GM18520 (cell line): Measurements from ENCODE around the gene DLL1.

Experiments used
- ATAC-seq: cut with Tn5 transposase; IDR thresholded peaks from one replicate; pipeline ENCODE4 v1.9.1; 2021; ENCODE audit not compliant: unreplicated experiment

Gene DLL1

DNA sequence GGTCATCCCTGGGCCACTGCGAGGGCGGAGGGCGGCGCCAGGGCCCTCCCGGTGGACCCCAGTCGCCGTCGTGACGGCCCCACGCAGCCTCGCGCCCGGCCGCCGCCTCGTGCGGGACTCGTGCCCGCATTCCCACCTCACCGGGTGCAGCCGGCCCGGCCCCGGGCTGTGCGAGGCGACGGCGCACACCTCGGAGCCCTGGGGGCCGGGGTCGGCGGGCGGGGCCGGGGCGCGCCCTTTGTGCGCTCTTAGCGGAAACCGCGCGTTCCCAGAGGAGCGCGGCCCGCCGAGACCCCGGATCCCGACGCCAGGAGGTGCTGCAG lies 5.5 kb upstream of the DLL1 start:
- ATAC-seq: no peak

DNA sequence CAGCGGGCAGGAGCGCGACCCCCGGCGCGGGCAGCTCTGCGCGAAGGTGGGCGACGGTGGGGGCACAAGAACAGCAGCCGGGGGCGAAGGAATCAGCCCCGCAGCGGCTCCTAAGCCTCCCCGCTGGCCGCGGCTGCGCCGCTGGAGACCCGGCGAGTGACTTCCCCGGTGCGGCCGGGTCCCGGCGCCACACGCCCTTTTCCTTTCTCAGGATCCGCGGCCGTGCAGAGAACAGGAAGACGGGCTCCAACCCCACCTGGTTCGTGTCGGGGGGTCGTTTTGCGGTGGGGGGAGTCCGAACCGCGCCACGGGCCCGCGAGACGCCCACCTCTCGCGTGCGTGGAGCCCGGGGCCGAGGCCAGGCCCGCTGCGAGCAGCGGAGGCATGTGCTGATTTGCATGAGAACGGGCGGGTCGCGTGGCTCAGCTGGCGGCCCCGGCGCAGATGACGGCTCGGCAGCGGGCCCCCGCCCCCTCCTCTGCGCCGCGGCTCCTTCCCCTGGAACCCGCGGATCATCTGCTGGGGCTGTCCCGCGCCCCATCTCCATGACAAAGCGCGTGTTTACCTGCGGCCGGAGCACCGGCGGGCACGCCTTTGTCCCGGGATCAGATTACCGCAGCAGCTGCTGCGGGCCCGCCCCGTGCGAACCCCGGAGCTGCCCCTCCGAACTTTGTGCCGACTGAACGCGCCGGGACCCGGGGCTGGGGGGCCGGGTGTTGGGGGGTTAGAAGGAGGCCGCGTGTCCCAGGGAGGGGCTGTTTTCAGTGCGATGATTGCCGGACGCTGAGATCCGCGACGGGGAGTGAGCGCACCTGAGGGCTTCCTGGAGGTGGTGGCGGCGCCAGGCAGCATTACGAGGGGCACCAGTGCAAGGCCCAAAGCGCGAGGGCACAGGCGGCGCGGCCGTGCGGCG lies 4.9 kb upstream of the DLL1 start:
- ATAC-seq: no peak

DNA sequence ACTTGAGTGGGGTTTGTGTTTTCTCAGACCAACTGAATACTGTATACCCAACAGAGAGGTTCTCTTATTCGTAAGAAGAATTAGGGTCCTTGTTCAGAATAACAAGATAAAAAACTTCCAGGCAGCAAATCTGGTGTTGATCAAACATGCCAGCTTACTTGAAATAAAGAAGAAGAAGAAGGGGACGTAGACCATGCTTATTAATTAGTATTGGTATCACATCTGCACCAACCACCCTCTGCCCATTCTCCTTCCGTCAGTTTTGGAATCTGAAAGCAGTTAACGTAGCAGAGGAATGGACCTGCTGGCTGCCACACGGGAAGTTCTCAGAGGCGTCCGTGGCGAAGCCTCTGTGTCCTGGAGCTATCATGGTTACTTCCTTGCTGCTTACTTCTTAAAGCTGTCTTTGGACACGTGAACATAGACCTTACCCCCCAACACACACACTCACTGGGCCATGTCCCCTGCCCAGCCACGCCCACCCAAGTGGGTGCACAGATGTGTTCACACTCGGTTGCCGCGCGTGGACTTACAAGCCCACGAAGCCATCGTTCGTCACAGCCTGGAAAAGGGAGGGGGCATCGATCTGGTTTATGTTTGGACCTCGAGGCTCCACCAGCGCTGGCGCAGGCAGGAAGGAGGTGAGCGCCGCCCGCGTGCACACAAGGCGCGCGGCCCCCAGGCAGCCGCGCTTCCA lies 4.1 kb upstream of the DLL1 start:
- no peak for ATAC-seq

DNA sequence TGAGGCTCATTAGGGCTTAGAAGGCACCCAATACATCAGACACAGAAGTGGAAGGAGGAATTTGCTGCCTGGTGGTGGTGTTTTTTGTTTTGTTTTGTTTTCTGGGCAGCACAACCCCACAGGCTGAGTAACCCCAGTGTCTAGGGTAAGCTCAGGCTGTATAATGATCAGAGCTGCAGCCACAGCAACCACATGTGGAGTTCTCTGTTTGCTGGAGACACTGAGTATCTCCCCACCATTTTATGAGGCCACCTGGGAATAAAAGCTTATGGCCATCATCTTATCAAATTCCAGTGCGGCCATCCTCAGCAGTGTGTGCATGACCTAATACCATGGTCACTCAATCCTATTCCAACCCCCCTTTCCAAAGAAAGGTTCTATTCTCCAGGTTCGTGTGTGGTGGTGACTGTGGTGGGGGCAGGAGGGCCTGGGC lies 3.4 kb upstream of the DLL1 start:
- ATAC-seq: no peak

DNA sequence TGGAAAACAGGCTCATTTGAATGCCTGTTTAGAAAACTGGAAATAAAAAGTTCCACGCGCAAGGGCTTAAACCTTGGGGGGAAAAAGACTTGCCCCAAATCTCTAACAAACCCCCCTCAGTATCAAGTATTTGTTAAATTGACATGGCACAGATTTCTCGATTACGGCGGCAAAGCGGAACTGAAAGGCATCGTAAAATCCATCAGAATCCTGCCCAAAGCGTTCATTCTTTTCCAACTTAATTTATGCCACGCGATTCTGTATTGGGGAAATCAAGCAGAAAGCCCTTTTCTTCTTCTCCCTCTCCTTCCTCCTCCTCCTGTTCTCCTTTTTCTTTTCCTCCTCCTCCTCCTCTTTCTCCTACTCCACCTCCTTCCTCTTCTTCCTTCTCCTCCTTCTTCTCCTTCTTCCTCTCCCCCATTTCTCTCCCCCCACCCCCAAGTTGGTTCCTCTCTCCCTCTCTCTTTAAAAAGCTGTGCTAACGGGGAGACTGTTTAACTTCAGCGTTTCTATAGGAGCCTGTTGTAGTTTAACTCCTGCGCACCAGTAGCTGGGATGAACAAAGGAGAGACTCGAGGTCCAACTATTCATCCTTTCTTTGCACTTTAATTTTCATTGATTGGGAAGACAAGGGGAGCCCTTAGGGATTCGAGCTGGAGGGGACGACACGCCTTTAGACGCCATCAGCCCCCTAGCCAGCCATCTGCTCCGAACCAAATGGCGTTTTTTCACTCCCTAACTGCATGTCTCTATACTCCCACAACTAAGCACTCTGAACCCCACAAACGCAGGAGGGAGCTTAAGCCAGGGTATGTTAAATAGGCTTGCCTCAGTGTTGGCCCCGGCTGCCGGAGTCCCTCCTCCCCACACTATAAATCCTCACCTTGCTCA lies 2.7 kb upstream of the DLL1 start:
- no peak for ATAC-seq

DNA sequence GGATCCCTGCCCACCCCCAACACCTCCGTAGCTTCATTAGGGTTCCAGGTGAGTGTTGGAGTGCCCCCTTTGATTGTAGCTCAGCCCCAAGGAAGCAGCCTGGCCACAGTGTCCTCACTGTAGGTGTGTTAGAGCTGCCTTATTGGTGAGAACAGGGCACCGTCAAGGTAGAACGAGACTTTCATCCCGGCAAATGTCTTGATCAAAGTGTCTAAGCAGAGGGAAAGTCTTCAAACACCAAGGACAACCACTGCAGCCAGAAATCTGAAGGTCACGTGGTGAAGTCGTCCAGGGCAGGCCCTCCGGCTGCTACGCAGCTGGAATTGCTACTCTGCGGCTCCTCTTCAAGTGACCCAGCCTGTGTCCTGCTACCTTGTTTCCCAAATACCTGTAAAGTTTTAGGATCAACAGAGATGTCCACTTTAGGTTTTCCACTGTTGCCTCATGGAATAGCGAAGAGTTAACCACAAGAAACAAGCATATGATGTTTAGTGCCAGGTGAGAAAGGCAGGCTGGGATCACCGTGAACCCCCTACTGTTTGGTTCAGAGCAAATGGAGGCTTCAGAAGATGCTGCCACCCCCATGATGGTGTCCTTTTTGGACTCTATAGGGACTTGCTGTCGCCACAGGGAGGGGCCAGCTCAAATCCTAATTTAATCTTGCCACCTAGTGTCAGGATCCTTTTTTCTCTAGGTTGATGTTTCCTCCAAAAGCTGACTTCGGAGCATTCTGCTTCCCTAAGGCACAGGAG lies 1.7 kb upstream of the DLL1 start:
- ATAC-seq: no peak

DNA sequence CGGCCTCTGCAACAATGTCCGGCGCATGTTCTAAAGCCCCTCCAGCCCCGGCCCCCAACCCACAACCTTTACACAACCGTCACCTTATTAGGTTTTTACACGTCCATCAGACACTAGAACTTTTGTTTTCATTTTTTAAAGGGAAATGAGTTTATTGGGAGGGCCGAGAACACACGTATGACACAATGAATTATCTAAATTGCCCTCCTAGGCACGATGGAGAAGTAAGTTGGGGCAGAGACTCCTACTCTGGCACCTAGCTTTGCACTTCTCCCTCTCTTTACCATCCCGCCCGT lies 1.2 kb upstream of the DLL1 start:
- ATAC-seq: no peak

DNA sequence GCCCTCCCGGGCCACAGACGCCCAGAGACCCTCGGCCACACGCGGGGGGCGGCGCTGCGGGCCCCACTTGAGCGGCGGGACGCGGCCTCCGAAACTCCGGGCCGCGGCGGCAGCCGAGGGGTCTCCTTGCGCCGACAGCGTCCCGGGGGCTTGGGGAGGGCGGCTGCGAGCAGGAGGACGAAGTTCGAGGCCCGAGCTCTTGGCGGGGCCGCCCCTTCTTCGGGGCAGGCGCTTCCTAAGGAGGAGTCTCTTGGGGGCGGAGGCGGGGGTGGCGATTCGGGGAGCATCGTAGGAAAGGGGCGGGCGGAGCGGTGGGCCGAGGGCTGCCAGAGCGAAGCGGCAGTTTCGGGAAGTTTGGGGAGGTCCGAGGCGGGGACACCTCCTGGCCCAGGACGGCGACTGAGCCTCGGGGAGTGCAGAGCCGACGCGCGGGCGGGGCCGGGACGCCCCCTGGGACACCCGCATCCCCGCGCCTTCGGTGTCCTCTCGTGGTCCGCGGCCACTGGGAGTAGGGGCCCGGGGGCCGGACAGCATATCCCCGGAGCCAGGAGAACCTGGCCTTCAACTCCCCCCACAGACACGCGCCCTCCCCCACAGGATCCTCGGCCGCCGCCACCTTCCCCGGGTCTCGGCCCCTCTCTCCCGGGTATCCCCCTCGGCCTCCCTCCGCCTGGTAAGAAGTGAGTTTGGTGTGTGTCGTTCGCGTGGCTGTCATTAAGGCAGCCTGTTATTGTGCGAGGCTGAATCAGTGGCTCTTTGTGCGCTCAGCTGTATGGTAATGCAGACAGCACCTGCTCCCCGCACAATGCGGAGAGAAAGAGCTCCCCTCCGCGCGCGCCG lies 613 bp upstream of the DLL1 start:
- ATAC-seq: no peak

DNA sequence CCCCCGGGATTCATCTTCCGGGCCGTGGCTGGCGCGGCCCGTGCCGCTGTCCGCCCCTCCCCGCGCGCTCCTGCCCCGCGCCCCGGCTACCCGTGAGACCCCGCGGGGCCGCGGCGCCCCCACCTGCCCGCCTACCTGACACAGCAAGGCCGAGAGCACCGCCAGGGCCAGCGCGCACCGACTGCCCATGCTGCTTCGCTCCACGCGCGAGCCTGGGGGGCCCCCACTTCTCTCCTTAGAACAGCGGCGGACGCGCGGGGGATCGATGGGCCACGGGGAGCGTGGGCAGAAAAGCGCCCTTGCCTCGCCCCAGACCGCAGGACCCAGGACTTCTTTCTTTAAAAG lies 955 bp downstream of the DLL1 start:
- ATAC-seq: no peak

DNA sequence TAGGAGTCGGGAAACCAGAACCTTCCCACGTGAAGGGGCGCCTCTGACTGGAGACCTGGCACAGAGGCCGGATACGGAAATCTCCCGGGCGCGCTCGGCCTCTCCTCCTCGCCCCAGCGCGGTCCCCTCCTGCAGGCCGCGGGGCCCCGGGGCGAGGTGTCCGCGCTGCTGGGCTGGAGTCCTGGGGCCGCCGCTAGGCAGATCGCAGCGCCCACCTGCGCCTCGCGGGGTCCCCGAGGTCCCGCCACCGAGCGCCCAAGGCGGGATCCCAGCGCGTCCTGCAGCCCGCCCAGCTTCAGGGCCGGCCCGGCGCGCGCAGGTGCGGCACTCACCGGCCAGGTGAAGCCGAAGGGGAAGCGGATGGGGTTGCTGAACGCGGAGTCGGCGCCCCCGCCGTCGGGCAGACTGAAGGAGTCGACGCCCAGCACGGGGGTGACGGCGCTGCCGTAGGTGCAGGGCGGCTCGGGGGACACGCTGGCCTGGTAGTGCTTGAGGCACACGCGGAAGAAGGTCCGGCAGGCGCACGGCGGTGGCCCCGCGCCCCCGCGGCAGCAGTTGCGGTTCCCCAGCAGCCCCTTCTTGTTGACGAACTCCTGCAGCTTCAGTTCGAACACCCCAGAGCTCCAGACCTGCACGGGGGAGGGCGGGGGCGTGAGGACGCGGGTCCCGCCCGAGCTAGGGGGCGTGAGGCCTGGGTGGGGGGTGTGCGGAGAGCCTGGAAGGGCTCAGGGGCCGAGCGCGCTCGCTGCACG lies 1.5 kb downstream of the DLL1 start:
- no peak for ATAC-seq

DNA sequence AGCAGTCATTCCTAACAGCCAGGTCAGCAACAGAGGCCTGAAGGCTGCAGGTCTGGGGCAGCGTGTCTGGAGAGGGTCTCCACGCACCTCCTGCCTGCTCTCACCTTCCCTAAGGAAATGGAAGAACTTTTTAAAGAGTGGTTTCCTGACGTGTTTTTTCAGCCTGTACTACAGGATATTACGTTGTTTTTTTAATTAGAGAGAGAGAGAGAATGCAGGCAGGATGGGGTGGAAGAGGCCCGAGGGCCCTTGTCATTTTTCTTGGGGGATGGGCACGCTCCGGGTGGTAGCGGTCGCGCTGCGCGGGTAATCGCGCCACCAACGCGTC lies 2.1 kb downstream of the DLL1 start:
- ATAC-seq: no peak

DNA sequence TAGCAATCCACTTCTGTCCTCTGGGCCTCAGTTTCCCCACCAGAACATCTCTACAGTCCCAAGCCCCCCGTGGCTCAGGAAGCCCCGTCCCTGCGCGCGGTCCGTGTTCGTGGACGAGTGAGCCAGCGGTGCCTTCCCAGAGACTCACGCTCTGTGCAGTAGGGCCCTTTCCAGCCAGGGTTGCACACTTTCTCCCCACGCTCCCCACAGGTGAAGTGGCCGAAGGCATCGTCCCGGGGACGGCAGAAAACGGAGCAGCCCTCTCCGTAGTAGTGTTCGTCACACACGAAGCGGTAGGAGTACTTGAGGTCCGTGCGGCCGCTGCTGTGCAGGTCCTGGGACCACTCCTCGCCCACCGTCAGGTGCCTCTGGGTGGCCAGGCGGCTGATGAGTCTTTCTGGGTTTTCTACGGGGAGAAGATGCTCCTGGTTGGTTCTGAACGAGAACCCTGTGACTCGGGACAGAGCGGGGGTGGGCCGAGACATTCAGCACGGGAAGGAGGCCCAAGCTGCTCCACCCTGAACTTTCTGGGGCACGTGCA lies 2.7 kb downstream of the DLL1 start:
- no peak for ATAC-seq

DNA sequence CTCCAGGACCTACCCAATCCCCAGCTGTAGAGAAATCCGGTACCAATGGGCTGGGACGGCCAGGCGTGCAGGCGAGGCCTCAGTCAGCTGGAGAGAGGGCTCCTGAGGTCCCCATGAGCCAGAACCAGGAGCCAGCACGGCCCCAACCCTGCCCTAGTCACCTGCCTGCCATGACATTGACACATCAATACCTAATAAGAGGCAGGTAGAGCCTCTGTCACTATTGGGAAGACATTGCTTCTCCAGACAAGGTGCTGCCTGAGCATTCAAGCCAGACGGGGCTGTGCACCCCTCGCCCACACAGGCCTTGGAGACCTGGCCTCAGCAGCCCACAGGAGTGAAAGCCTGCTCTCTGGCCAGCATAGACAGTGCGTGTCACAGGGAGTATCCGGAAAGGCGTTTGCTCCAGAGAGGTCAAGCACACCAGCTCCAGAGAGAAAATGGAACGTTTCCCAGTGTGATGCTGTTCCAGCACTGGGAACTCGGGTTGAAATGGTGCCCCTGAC lies 3.5 kb downstream of the DLL1 start:
- no peak for ATAC-seq

DNA sequence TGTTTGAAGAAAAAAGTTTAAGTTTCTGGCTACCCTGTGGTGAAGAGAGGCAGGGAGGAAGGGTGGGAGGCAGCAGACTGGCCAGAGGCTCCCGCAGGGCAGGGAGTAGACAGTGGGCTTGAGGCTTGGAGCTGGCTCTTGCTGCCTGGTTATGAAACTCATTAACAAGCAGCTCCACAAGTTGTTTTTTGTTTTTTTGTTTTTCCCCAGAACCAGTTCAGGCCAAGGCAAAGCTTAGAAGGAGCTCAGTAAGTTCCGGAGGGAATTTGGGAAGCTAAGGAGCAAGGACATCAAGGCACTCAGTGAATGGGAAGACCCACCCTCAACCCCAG lies 4.0 kb downstream of the DLL1 start:
- ATAC-seq: no peak

DNA sequence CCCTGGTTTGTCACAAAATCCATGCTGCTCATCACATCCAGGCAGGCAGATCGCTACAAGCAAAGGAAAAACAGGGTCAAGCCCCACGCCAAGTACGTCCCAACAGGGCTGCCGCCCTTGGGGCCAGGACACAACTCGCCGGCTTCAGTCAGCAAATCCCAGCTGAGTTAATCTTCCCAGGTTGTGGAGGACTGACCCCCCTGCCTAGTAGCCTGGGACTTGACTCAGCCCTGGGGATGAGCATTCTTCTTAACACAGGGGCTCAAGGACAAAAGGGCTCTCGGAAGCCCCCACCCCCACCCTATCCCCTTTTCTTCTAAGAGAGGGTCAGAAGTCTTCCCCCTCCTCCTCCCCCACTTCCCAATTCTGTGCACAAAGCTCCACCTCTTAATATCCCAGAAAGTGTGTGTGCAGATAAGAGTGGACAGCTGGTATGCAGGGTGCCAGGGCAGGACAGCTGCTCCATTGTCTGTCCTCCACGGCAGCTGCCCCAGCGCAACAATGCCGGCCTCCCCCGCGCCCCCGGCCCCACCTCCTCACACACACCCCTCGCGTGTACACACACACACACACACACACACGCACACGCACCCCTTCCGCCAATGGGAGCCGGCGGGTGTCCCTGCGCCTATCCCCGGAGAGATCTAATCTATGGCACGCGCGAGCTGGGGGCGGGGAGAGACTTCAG lies 4.5 kb downstream of the DLL1 start:
- ATAC-seq: no peak

DNA sequence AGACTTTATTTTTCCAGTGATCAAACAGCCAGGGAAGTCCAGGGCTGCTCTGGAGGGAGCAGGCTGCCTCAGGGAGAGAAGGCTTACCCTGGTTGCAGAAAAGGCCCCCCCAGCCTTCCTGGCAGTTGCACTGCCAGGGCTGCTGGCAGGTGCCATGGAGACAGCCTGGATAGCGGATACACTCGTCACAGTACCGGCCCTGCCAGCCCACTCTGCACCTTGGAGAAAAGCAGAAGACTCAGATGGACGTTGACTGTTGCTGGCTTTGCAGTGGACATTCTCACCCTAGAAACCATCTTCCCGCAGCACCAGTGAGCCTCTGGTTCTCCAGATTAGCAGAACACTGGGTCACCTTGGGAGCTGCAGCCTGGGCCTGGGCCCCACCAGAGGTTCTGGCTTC lies 5.4 kb downstream of the DLL1 start:
- ATAC-seq: no peak

DNA sequence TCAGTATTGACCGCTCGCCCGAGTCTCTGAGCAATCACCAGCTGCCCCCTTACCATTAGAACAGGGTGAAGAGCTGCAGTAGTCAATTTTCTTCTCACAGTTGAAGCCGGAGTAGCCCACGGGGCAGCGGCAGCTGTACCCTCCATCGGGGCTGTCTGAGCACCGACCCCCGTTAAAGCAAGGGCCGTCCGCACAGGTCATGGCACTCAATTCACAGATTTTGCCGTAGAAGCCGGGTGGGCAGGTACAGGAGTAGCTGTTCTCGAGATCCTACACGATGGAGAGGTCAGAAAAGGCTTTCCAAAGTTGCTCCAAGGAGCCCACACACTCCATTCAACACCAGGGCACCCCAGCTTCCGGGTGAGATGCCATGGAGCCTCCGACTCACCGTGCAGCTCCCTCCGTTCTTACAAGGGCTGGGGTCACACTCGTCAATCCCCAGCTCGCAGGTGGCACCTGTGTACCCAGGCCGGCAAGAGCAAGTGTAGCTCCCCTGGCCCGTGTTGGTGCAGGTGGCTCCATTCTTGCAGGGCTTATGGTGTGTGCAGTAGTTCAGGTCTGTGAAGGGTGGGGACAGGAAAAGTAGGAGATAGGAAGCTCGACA lies 5.9 kb downstream of the DLL1 start:
- no peak for ATAC-seq

DNA sequence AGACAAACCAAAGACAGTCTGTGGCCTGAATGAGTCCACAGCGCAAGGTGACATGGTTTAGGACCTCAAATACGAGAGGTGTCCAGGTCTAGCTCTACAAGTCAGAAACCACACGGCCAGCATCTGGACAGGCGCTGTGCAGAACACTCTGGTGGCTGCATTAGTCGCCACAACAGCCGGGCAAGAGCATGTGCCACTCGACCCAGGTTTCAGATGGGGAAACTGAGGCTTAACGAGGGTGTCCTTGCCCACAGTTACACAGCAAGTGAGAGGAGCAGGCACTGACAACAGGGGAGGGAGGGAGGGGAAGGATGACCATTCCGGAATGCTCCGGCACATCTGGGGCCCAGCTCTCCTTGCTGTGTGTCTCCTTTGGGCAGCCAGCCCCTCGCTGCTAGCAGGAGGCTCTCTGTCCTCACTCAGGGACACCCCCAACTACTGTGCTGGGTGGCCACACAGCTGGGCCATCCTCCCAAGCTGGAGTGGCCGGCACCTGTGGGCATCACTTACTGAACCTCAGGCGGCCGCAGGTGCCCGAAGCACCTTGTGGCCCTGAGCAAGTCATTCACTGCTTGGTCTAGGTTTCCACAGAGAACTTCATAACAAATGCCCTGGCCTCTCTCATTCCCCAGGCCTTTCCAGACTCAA lies 6.6 kb downstream of the DLL1 start:
- no peak for ATAC-seq
